ENCODE measurements around the gene KCNQ1OT1.

DNA sequence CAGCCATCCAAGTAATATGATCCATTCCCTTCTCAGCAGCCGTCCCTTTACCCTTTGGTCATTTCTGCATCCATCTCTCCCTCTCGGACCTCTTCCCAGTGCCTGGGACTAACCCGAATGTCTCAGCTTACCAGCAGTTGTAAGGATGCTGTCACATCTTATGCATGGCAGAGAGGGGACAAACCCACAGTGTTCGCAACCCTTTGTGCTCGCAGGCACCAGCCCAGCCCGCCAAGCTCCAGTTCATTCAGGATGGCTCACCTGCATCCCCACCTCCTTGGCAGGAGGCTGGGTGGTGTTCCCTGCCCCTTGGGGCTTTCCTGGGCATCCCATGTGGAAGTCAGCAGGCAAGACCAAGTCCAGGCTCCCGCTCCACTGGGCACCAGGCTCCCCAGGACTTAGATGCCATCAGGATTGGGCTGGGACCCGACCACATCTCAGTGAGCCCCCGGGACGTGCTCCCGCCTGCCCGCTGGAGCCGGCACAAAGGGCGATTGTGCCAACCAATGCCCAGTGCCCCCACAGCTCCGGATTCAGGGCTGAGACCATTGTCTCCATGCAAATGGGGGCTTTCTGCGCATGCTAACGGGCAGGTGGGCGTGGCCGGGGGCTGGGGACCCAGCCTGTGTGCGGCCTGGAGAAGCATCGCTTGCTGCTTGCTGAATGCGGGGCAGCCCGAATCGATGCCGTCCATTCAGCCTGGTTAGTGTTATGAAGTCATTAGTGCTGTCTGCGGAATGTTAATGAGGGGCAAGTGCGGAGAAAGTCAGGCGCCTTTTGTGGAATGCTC, 108.6 kb downstream of the KCNQ1OT1 start:
- TF ChIP-seq, protein P1, sequence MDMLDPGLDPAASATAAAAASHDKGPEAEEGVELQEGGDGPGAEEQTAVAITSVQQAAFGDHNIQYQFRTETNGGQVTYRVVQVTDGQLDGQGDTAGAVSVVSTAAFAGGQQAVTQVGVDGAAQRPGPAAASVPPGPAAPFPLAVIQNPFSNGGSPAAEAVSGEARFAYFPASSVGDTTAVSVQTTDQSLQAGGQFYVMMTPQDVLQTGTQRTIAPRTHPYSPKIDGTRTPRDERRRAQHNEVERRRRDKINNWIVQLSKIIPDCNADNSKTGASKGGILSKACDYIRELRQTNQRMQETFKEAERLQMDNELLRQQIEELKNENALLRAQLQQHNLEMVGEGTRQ (IDR thresholded peaks at IDR 0.05; ENCODE audit: low read depth, low read length): no peak
- TF ChIP-seq POLR2A (IDR thresholded peaks at IDR 0.05; ENCODE audit: low read depth, low read length) (no peak), SMC3 (IDR thresholded peaks at IDR 0.05; ENCODE audit: low read depth, low read length) (no peak), RFX5 (IDR thresholded peaks at IDR 0.05; ENCODE audit: low read depth, low read length) (no peak), MAZ (IDR thresholded peaks at IDR 0.05; ENCODE audit: borderline replicate concordance, low read depth, low read length) (no peak), CEBPB (IDR thresholded peaks at IDR 0.05; ENCODE audit: low read depth, low read length) (no peak)
- TF ChIP-seq, protein P2, sequence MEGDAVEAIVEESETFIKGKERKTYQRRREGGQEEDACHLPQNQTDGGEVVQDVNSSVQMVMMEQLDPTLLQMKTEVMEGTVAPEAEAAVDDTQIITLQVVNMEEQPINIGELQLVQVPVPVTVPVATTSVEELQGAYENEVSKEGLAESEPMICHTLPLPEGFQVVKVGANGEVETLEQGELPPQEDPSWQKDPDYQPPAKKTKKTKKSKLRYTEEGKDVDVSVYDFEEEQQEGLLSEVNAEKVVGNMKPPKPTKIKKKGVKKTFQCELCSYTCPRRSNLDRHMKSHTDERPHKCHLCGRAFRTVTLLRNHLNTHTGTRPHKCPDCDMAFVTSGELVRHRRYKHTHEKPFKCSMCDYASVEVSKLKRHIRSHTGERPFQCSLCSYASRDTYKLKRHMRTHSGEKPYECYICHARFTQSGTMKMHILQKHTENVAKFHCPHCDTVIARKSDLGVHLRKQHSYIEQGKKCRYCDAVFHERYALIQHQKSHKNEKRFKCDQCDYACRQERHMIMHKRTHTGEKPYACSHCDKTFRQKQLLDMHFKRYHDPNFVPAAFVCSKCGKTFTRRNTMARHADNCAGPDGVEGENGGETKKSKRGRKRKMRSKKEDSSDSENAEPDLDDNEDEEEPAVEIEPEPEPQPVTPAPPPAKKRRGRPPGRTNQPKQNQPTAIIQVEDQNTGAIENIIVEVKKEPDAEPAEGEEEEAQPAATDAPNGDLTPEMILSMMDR (conservative IDR thresholded peaks at IDR 0.05; ENCODE audit: low read depth, low read length): no peak
